Measurements from ENCODE around the gene DPF3.

Gene DPF3

DNA sequence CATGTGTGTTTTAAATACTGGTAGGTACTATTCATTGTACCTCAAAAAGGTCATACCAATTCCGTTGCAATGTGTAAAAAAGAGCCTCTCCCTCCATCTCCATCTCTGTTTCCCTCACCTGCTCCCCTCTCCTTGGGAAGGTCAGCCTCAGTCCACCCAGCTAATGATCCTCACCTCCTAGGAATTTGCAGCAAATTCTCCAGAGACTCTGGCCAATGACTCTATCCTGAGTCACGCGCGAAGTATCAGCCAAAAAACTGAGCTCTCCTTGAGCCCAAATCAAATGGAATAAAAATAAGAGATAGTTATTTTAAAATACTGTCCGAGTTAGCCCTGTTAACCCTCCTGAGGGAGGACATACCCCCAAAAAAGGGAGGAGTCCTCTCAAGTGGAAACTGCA lies 148.4 kb downstream of the DPF3 start:
- no peak overlapping the region for H3K4me3 ChIP-seq (ENCODE audit: low read depth, low read length)

DNA sequence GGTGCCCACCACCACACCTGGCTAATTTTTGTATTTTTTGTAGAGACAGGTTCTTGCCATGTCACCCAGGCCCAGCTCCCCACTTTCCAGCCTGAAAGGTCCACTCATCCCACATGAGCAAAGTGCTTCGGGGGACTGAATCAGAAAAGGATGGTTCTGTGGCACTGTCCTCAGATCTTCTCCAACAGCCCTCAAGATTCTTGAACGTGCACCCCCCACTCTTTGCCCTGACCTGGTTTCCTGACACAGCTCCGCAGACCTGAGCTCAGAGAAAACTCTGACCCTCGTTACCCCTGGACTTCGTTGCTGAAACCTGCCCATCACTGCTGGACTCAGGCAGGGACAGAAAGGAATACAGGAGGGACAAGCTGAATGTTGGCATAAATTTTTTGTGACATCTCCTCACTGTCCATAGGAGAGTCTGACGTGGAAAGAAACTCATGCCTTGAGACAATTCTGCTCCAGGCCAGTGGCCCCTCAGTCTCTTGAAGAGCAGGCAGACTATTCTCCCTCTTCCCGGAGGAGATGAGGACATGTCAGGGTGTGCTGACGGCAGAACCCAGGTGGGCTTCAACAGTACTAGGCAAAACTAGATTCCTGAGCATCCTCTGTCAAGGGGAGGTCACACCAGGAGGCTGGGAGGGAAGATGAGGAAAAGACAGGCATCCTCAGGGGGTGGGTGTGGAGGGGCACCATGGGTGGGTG lies 149.3 kb downstream of the DPF3 start:
- H3K4me3 ChIP-seq (ENCODE audit: low read depth, low read length), result no peak overlapping the region

DNA sequence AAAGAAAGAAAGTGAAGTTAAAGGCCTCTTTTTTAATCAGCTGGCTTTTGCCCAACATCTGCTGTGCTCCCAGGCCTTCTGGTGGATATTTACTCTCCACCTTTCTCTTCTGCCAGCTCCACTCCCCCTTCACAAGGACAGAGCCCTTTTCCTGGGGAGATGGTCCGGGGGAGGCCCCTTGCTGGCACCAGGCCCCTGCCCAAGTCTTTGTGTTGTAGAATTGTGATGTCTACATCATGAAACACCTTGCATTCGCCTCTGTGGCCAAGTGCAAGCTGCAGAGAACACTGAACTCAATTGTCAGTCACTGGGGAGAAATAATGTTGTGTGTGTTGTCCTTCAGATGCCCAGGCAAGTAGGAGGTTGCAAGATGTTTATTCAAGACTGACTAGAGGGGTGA lies 150.3 kb downstream of the DPF3 start:
- H3K4me3 ChIP-seq (ENCODE audit: low read depth, low read length), result no peak overlapping the region

DNA sequence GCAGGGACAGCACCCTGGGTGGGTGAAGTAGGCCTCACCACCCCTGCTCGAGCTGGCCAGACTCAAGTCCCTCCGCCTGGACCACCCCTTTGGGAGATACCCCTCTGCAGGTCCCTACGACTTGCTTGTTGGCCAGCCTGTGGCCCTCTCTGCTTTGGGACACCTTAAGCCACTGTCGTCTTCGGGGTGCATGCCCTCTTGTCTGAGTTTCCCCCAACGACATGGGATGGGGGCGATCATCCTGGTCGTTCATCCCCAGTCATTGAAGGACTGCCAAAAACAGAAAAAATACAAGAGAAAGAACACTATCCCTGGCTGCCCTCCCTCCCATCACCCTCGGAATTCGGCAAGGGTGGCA lies 151.1 kb downstream of the DPF3 start:
- H3K4me3 ChIP-seq (ENCODE audit: low read depth, low read length), result no peak overlapping the region

DNA sequence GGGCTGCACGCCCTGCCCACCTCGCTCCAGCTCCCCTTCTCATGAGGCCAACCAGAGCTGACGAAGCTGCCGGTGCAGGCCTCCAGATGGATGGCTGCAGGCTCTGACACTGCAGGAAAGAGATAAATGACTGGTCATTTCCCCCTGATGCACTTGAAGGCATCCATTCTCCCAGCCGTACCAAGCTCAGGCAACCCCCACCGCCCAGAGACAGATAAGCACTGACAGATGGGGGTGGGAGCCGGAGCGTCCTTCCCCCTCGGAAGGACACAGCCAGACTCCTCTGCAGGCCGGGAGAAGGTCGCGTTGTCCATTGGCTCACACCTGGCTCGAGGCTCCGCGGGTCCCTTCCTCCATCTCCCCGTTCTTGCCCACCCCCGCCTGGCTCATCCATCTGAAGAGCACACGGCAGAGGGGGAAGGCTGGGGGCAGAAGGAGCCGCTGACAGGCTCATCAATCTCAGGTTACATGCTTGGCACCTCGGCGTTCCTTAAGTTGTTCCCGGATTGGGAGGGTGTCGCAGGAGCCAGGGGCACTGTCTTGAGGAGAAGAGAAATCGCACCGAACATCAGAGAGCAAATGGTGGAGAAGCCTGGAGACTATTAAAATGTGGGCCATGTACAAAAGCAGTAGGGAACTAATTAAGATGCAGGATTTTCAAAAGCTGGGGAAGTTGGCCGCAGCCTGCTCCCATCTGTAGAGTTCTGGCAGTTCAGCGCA lies 151.6 kb downstream of the DPF3 start:
- H3K4me3 ChIP-seq (ENCODE audit: low read depth, low read length), result no peak overlapping the region

DNA sequence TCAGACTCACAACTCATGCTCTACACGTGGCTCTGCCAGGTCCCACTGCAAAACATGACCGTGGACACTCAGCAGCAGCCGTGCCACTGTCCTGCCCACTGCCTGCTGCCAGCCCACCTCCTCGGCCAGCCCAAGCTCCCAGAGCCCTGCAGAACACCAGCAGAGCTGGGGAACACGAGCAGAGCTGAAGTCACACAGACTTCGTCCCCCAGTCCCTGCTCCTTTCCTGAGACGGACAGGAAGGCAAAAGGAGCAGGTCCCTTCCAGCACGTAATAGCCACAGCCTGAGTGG lies 152.1 kb downstream of the DPF3 start:
- no peak overlapping the region for H3K4me3 ChIP-seq (ENCODE audit: low read depth, low read length)

DNA sequence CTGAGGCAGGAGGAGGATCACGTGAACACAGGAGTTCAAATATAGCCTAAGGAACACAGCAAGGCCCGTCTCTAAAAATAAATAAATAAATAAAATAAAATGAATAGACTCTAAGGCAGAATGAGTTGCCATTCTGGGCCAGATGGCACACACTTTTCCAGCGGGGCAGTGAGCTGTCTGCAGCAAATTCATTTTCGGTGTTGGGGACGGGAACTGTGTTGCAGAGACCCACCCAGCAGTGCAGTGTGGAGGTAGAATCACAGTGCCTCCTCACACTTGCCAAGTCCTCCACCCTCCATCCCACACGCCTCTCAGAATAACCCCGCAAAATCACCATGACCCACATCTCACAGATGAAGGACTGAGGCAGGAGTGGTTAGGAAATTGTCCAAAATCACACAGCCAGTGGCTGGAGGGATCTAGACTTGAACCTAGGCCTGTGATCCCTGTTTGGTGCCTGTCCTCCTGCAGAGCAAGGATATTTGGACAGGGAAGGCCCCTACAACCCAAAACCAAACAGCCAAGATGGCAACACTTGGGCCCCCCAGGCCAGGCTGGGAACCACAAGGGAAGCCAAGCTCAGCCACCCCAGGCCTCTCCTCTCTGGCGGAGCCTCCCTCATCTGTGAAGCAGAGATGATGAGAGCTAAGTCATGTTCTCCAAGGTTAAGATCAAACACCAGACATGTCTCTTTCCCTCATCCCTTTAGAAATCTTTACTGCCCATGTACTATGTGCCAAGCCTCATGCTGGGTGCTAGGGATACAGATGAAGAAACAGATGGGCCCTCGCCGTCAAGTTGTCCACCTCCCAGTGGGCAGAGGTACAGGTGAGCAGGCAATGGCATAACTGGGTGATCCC lies 152.7 kb downstream of the DPF3 start:
- no peak overlapping the region for H3K4me3 ChIP-seq (ENCODE audit: low read depth, low read length)

DNA sequence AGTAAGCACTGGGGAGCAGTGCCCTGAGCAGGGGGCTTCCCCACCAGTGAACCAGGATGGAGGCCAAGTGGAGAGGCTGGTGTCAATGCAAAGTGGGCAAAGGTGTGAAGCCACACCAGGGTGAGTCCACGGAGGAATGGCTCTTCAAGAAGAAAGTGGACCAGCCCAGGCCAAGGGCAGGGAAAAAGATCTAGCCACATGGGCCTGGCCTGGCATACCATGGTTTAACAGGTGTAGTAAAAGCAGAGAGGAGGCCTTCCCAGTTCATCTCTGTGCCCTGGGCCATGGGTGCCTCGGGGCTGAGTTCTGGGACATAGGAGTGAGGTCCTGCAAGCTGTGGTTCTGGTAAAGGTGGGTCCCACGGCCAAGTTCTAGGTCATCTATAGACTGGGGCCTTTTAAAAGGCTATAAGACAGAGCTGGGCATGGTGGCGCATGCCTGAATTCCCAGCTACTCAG lies 153.4 kb downstream of the DPF3 start:
- H3K4me3 ChIP-seq (ENCODE audit: low read depth, low read length), result no peak overlapping the region

DNA sequence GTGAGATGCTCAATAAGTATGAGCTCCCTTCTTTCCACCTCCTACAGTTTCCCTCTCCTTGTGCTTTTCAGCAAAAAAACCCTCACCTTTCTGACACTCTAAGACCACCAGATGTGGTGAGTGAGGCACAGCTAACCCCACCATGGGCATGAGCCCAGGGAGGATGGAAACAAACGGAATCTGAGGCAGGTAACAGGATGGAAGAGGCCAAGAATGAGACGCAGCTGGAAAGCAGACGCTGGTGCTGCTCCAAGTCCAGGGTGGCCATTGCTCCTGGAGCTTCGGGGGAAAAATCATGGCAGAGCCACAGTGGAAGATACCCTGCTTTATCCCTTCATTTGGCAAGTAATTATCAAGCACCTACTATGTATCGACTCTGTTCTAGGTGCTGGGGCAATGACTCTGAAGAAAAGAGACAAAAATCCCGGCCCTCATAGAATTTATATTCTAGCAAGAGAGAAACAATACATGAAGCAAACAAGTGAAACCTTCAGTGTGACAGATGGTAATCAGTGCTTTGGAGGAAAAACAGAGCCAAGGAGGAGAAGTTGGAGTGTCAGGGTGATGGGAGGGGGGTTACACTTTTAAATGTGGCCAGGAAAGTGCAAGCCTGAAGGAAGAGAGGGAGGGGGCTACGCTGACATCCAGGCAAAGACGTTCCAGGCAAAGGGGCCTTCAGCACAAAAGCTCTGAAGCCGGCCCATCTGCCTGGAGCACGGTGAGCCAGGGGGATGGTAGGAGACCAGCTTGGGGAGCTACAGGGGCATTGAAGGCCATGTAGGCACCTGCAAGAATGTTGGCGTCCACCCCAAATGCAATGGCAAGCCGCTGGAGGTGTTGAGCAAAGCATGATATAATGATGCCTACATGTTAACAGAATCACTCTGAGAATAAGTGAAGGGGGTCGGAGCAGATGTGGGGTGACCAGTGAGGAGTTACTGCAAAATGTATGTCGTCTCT lies 154.2 kb downstream of the DPF3 start:
- H3K4me3 ChIP-seq (ENCODE audit: low read depth, low read length), result no peak overlapping the region

DNA sequence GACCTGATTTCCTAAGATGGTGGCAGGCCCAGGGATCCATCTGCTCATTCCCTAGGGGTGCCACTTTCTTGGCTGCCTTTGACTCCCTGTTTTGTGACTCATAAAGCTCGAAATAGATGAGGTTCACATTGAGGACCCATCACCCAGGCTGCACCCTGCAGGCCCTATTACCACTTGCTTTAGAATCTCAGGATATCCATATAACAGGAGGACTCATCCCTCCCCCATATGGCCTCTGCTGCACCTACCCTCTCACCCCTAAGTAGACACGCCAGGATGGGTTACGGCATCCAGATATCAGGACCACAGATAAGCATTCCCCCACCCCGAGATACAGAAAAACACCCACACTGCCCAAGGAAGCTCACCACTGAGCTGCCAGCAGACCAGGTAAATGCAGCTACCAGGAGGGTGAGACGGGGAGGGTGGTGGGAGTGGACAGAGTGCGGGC lies 155.7 kb downstream of the DPF3 start:
- H3K4me3 ChIP-seq (ENCODE audit: low read depth, low read length), result no peak overlapping the region

DNA sequence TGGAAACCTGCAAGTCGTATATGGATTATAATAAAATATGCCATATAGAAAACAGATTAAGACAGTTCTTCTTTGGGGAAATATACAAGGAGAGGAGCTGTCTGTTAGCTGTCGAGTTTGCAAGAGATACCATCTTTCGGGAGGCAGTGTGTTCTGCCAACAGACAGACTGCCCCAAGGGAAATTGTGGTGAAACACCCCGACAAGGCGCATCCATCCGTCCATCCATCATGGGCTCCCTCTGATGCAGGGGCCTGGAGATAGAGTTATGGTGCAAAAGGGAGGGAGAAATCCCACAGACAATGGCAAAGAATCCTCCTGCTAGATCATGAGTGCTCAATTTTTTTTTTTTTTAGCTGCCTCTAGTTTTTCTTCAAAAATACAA lies 156.3 kb downstream of the DPF3 start:
- no peak overlapping the region for H3K4me3 ChIP-seq (ENCODE audit: low read depth, low read length)

DNA sequence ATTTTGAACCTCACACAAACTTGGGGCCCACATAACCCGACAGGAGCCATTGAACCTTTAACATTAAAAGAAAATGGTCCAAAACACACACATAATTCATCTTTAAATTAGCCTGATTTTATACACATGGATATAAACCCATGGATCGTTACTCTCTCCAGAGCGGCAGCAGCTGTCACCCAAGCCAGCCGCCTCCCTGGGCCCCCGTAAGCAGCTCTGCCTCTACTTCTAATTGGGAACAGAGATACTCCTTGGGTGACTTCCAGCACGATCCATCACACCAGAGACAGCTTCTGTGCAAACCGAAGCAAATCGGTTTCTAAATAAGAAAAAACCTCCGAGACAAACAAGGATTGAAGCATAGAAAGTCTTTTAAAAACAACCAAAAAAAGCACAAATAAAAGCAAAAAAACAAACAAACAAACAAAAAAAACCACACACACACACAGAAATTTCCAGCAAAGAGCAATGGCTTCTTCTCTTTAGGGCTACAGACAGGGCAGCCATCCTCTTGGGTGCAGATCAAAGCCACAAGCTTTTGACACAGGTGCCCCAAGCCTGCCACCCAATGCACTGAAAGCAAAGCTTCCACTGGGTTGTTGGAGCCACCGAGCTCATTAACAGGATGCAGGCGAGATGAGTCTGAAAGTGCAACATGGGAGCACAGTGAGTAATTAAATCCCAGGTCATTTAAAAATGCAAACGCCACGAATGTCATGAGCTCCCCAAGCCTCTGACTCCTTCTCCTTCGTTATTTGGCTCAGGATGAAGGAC lies 156.9 kb downstream of the DPF3 start:
- H3K4me3 ChIP-seq (ENCODE audit: low read depth, low read length), result no peak overlapping the region

DNA sequence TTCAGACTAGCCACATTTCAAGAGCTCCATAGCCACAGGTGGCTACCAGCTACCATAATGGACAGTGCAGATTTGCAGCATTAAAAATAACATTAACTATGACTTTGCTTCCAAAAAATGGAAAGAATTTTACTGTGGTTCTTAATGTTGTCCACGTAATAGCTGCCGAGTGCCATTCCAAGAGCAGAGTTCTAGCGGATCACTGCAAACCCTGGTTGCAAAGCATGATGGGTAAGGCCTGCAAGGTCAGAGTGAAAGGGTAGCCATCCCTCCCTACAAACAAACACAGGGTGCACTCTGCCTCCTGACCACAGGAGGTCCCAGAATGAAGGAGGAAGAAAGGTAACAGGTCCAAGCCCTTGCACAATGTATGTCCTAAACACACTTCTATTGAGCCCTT lies 157.6 kb downstream of the DPF3 start:
- no peak overlapping the region for H3K4me3 ChIP-seq (ENCODE audit: low read depth, low read length)

DNA sequence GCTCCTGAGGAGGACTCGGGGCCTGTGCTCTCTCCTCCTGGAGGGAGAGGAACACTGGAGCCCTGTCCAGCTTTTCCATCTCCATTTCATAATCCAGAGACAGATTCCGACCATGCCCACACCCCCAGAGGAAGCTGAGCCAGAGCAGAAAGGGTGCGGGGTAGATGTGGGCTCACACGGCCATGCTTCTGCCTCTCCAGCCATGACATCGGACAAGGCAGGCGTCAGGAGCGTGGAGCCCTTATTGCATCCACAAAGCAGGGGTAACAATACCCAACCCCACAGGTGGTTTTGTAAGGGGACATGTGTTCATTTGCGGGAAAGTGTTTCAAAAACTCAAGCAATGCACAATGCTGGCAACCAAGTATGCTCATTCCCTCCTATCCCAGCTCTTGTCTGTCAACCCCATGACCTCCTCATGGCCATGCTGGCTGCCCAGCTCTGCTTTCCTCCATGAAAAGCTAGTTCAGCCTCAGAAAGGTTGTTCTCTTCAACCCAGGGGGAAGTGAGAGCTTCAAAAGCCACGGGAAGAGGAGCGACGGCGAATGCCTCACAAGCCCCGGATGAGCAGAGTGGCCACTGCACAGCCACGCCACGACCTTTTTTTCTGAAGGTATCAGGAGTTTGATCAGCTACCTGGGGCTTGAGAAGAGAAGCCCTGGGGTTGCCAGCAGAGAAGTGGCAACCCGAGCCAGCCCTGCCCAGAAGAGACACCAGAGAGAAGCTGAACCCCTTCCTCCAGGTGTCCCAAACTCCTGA lies 161.7 kb downstream of the DPF3 start:
- no peak overlapping the region for H3K4me3 ChIP-seq (ENCODE audit: low read depth, low read length)

DNA sequence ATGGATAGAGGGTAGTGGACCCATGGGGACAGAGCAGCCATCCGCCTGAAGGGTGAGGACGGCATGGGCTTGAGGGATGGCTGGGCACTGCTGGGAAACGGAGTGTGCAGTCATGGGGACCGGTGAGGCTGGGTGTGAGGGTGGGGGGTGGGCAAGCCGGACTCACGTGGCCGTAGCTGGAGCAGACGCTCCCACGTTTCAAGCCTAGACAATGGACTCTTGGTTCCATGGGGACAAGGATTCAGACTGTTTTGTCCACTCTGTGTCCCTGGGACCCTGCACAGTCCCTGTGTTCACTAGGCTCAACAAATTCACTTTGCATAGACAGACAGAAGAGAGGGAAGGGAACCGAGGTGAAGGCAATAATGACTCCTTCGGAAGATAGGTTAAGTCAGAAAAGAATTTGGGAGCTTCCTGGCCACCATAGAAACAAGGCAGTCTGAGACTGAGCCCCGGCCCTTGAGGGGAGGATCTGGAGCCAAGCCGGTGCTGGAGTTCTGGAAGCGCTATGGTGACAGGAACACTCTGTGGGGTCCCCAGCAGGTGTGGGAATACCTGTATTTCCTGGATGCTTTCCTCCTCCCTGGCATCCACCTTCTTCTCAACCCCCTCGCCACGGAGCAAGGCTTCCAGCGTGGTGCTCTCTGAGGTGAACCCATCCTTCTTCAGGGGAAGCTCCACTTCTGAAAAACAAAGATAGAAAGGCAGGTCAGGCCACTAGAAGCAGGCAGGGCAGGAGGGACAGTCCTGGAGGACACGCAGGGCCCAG lies 162.5 kb downstream of the DPF3 start:
- H3K4me3 ChIP-seq (ENCODE audit: low read depth, low read length), result no peak overlapping the region

DNA sequence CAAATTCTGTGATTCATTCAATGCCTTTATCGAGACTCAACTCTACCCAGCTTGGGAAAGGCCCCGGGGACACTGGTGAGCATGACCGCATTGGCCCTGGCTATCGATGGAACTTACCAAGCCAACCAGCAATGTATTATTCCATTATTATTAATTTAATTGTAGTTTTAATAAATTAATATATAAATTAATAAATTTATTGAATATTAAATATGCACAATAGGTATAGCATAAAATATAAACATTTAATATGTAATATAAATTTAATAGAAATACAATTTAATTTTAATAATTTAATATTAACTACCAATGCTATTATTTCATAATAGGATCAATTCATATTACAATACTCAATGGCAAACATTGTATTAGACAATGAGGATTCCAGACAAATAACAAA lies 163.4 kb downstream of the DPF3 start:
- no peak overlapping the region for H3K4me3 ChIP-seq (ENCODE audit: low read depth, low read length)

DNA sequence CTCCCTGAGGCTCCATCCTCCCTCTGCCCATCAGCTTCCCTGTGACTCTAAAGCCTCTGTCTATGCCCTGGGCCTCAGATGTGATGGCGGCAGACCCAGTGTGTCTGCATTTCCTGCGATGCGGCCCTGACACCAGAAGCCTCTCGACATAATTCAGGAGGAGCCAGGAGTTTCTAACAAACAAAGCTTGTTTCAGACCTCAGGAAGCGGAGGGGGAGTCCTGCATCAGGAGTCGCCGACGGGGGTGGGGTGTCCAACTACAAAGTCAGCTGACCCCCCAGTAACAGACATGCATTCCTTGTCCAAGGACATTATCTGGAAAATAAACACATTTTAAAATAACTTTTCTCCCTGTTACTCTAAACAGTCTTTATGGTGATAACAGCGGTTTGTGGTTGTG lies 167.5 kb downstream of the DPF3 start:
- H3K4me3 ChIP-seq (ENCODE audit: low read depth, low read length), result no peak overlapping the region

DNA sequence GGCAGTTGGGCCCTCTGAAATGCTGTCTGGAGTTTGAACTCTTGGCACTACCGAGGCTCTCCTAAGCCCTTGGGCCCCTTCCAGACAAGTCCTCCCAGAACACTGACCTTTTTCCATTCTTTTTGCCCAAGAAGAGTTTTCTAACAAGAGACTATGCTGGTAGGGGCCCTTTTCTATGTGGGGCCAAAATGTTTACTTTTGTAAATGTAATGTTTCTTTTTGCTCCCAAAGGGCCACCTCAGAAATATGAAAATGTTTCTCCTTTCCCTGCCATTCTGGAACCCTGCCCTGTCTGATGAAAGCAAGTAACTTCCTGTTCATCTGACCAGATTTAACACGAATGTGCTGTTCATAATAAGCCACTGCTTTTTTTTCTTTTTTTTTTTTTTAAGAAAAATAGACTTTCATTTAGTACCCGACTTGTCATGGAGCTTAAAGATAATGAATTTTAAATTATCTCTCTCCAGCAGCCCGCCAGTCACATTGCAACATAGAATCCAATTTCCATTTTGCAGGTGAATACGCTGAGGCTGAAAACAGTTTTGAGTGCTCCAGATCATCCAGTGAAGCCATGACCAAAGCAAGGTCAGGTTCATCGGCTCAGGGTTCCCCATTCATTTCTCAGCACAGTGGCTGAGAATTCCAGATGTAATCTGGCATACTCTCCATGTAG lies 169.9 kb downstream of the DPF3 start:
- no peak overlapping the region for H3K4me3 ChIP-seq (ENCODE audit: low read depth, low read length)

All from iPS-11a (cell line).